ENCODE data around the gene ADCY2.

ADCY2 gene

DNA sequence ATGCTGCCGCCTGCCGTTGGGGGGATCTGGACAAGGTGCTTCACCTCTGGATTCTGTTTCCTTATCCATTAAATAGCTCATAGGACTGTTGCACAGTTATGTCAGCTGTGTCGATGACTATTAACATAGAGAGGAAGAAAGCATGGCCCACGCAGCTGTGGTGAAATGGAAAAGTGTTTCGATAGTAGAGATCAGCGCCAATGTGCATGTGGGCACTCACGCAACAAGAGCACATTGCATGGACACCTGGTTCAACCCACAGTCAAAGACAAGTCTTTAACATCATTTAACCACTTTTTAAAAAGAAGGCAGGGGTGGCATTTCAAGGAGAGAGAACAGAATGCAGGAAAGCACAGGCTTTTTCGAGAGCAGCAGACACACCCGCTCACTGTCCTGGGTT, 107.6 kb downstream of the ADCY2 start:
- DNase-seq (ENCODE audit: low read depth, low spot score): no peak
- in situ Hi-C loops (cut with HindIII; ENCODE audit: low sequenced_read_pairs): no loop called here
- TF ChIP-seq CTCF (IDR thresholded peaks at IDR 0.05; ENCODE audit: low read depth, low read length): no peak
- no peak overlapping the region for H3K4me3 ChIP-seq (ENCODE audit: low read depth, low read length)

- no peak for DNase-seq (ENCODE audit: low read depth, low spot score)
- in situ Hi-C loops (cut with HindIII; ENCODE audit: low sequenced_read_pairs): no loop called here
- no peak for TF ChIP-seq CTCF (IDR thresholded peaks at IDR 0.05; ENCODE audit: low read depth, low read length)
- no peak overlapping the region for H3K4me3 ChIP-seq (ENCODE audit: low read depth, low read length)
Measured at GRCh38 chr5:7515284-7515914, 119.5 kb downstream of the ADCY2 start.

DNA sequence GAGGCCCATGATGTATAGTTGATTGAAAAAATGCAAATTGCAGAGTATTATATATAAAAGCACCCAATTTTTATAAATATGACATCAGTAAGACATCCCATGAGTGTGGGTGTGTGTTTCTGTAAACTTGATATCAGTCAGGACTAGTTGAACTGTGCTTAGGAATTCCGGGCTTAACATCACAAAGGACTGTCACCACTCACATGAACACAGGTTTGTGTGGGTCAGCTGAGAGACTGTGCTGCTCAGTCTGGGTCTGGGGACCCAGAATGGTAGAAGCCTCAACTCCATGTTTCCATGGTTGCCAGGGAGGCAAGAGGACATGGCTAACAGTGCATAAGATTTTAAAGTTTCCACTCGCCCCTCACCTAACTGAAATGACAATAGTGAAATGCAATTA, 120.3 kb downstream of the ADCY2 start:
- TF ChIP-seq CTCF (IDR thresholded peaks at IDR 0.05; ENCODE audit: low read depth, low read length): no peak
- no peak for DNase-seq (ENCODE audit: low read depth, low spot score)
- H3K4me3 ChIP-seq (ENCODE audit: low read depth, low read length): no peak overlapping the region
- in situ Hi-C loops (cut with HindIII; ENCODE audit: low sequenced_read_pairs): no loop called here

GRCh38 chr5:7517006-7517405, 121.1 kb downstream of the ADCY2 start:
- no peak for TF ChIP-seq CTCF (IDR thresholded peaks at IDR 0.05; ENCODE audit: low read depth, low read length)
- DNase-seq (ENCODE audit: low read depth, low spot score): no peak
- no peak overlapping the region for H3K4me3 ChIP-seq (ENCODE audit: low read depth, low read length)
- in situ Hi-C loops (cut with HindIII; ENCODE audit: low sequenced_read_pairs): no loop called here

DNA sequence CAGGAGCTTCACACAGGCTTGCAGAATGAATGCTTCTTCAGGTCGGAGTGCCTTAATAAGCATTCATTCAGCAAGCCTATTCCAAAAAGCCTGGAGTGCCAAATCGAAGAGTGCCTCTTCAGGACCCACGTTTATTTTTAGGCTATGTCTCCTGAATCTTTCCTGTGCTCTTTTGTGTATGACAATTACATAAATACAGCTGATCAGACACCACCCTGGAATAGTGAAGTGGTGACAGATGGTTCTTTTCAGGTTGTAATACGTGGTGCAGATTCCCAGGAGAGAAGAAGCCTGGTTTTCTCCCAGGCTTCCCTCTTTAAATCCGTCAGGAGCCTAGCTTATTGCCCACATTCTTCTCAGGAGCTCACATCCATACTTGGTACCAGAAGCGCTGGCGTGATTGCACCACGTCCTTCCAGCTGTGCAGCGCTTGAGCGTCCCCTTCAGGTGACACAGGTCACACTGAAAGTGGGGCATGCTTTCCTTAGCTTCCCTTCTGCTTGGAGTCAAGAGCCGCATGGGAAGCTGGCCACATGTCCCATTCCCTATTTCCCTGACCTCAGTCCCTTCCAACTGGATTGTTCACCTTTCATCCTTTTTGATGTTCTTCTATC, 123.1 kb downstream of the ADCY2 start:
- no peak overlapping the region for H3K4me3 ChIP-seq (ENCODE audit: low read depth, low read length)
- in situ Hi-C loops (cut with HindIII; ENCODE audit: low sequenced_read_pairs): no loop called here
- TF ChIP-seq CTCF (IDR thresholded peaks at IDR 0.05; ENCODE audit: low read depth, low read length): no peak
- DNase-seq (ENCODE audit: low read depth, low spot score): no peak

DNA sequence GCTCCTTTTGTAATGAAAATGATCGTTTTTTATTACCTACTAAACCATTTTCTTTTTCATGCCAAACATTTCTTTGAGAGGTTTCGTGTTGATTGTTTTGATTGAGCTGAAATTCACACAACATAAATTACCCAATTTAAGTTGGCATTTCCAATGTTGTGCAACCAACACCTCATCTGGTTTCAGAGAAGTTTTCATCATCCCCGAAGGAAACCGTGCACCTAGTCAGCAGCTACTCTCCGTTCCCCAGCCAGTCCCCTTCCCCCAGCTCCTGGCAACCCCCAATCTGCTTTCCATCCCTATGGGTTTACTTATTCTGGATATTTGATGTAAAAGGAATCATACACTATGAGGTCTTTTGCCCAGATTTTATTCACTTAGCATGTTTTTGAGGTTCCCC, 123.6 kb downstream of the ADCY2 start:
- TF ChIP-seq CTCF (IDR thresholded peaks at IDR 0.05; ENCODE audit: low read depth, low read length): no peak
- in situ Hi-C loops (cut with HindIII; ENCODE audit: low sequenced_read_pairs): no loop called here
- no peak overlapping the region for H3K4me3 ChIP-seq (ENCODE audit: low read depth, low read length)
- DNase-seq (ENCODE audit: low read depth, low spot score): no peak
